ENCODE results near the gene KCNG4. TPM values are rescaled to one million over a fixed set of nuclear protein-coding genes. Genes with fewer than 3 reads are reported as not detected.

The KCNG4 gene
- total RNA-seq, 2 experiments from 2014 or later: not detected

DNA sequence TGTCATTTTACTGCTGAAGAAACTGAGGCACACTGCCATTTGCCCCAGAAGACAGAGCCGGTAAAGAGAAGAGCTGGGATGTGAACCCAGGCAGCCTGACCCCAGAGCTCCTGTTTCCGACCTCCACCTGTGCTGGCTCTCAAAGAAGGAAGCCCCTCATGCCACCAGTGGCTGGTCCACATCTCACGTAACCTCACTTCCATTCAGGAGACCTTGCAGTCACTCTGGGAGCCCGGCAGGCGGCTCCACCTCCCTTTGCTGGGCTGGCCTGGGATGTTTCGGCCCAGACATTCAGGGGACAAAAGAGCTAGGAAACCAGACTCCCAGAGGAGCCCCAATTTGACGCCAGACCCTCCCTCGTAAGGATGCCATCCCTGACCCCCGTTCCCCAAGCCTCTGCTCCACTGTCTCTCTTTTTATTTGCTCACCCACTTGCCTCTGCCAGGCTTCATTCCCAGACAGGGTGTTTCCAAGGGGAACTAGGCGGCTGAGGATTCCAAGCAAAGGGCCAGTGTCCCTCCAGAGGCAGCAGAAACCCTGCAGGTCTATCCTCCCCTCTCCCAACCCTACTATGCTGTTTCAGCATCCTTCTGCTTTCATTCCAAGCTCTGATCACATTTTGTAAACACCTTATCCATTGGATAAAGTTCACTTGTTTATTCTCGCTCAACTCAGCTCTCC is 55.8 kb downstream of the KCNG4 start:
- Mint-ChIP-seq H3K36me3 (ENCODE audit: low read depth) (peaks cover 22% of the 10 kb centered on the region), H3K9me3 (no peaks in the 10 kb centered on the region), H3K27me3 (no peaks in the 10 kb centered on the region), H3K4me3 (no peak overlapping the region), H3K4me1 (ENCODE audit: low read depth) (peaks cover 14% of the 10 kb centered on the region), H3K27ac (no peak overlapping the region)
- DNase-seq (no peak), ATAC-seq (no peak)
- POLR2A ChIA-PET: interaction anchor here (0.6 to 1.0 kb wide), 3 partner anchors 68 to 547 kb away, joined by 3 to 4 read pairs (median 3); no protein-coding TSS in a partner anchor
- intact Hi-C loops (cut with micrococcal nuclease): no loop called here
- TF ChIP-seq, protein P1, sequence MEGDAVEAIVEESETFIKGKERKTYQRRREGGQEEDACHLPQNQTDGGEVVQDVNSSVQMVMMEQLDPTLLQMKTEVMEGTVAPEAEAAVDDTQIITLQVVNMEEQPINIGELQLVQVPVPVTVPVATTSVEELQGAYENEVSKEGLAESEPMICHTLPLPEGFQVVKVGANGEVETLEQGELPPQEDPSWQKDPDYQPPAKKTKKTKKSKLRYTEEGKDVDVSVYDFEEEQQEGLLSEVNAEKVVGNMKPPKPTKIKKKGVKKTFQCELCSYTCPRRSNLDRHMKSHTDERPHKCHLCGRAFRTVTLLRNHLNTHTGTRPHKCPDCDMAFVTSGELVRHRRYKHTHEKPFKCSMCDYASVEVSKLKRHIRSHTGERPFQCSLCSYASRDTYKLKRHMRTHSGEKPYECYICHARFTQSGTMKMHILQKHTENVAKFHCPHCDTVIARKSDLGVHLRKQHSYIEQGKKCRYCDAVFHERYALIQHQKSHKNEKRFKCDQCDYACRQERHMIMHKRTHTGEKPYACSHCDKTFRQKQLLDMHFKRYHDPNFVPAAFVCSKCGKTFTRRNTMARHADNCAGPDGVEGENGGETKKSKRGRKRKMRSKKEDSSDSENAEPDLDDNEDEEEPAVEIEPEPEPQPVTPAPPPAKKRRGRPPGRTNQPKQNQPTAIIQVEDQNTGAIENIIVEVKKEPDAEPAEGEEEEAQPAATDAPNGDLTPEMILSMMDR (IDR thresholded peaks at IDR 0.05): no peak
- CTCF ChIA-PET: interaction anchor here (4.5 to 7.8 kb wide), 2 partner anchors 7 to 96 kb away, joined by 54 to 102 read pairs; no protein-coding TSS in a partner anchor

DNA sequence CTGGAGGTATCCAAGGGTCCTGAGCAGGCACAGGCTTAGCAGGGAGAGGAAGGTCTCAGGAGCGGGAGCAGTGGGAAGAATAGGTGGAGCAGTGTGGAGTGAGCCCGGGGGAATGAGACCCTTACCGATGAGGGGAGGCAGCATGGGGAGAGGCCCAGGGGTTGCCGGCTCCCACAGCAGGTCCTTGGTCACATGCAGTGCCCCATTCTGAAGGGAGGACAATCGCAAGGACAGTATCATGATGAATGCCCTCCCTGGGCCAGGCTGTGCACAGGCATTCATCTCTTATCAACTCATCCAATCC is 56.3 kb downstream of the KCNG4 start:
- ChIA-PET POLR2A (interaction anchor here (0.7 to 1.0 kb wide), 3 partner anchors 67 to 83 kb away, joined by 3 to 4 read pairs (median 3); partner anchors contain the start of gene MBTPS1), CTCF (interaction anchor here (7.8 kb wide), 1 partner anchor 96 kb away, joined by 102 read pairs; no protein-coding TSS in a partner anchor)
- Mint-ChIP-seq H3K27me3 (no peaks in the 10 kb centered on the region), H3K9me3 (no peaks in the 10 kb centered on the region), H3K36me3 (ENCODE audit: low read depth) (peaks cover 22% of the 10 kb centered on the region), H3K4me3 (no peak overlapping the region), H3K4me1 (ENCODE audit: low read depth) (peaks cover 14% of the 10 kb centered on the region), H3K27ac (no peak overlapping the region)
- no peak for ATAC-seq
- TF ChIP-seq, protein P1 (IDR thresholded peaks at IDR 0.05): no peak
- DNase-seq: no peak
- intact Hi-C loops (cut with micrococcal nuclease): no loop called here

DNA sequence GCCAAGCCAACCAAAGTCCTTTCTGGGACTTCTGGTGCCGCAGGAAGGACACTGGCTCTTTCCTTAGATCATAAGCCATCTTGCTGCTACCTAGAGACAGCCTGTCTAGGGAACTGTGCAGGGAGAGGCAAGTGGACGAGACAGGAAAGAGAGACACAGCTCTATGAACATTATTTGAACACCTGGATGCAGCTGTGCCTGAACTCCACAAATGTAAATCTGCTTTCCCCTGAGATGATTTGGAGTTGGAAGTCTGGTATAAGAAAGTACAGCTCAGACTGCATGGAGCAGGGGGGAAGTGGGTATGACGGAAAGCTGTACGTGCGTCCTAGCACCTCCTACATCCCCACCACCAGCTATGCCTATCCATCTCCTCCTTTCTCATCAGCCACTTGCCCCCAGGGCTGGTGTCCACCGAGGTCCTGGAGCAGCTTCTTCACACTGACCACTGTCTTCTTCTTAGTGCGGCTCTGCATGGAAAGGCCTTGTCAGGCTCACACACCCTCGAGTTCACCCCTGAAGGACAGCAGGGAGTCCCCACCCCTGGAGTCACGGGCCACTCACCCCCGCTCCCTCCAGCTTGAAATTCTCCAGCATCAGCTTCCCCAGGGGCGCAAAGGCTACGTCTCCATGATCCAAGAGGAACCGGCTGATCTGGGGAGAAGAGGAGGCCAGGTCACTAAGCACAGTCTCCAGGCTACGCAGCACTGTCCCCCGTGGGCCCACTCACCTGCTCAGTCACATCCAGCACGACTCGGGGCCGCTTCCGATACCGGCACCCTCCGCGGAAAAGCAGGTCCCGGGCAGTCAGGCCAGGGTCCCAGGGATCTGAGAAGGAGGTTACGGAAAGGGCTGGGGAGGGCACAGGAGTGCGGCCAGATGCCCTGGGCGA is 56.9 kb downstream of the KCNG4 start:
- H3K4me1 Mint-ChIP-seq (ENCODE audit: low read depth): peaks cover 18% of the 10 kb centered on the region
- POLR2A ChIA-PET: interaction anchor here (0.8 kb wide), 1 partner anchor 66 kb away, joined by 4 read pairs; the partner anchor contains the start of gene MBTPS1
- H3K36me3 Mint-ChIP-seq (ENCODE audit: low read depth): peaks cover 22% of the 10 kb centered on the region
- H3K4me3 Mint-ChIP-seq: no peak overlapping the region
- ATAC-seq: no peak
- no peak overlapping the region for H3K27ac Mint-ChIP-seq
- CTCF ChIA-PET: interaction anchor here (1.3 to 7.8 kb wide), 4 partner anchors 95 to 117 kb away, joined by 3 to 102 read pairs (median 5); no protein-coding TSS in a partner anchor
- H3K27me3 Mint-ChIP-seq: no peaks in the 10 kb centered on the region
- intact Hi-C loops (cut with micrococcal nuclease): no loop called here
- no peak for DNase-seq
- TF ChIP-seq, protein P1 (IDR thresholded peaks at IDR 0.05): no peak
- H3K9me3 Mint-ChIP-seq: no peaks in the 10 kb centered on the region

- POLR2A ChIA-PET: no interaction called here
- no peak for ATAC-seq
- Mint-ChIP-seq H3K4me3 (no peak overlapping the region), H3K4me1 (ENCODE audit: low read depth) (peaks cover 23% of the 10 kb centered on the region), H3K9me3 (no peaks in the 10 kb centered on the region), H3K27ac (no peak overlapping the region), H3K27me3 (no peaks in the 10 kb centered on the region), H3K36me3 (ENCODE audit: low read depth) (peaks cover 22% of the 10 kb centered on the region)
- TF ChIP-seq, protein P1 (IDR thresholded peaks at IDR 0.05): no peak
- CTCF ChIA-PET: interaction anchor here (1.3 to 1.6 kb wide), 3 partner anchors 94 to 116 kb away, joined by 3 to 5 read pairs (median 5); no protein-coding TSS in a partner anchor
- intact Hi-C loops (cut with micrococcal nuclease): no loop called here
- DNase-seq: no peak
Observed at GRCh38 chr16:84182104-84182503, 57.7 kb downstream of the KCNG4 start.
